8988T (cell line): ENCODE measurements around the gene EIF3B.
"Not testable (repeated sequence)": the region's sequence is repeated elsewhere in the genome, so short reads cannot be mapped to it uniquely, and the experiment has no call there.

ENCODE experiments used
- DNase-seq: peaks from one replicate; pipeline ENCODE4 v3.0.0; 2011

EIF3B gene

GRCh38 chr7:2354186-2354938 lies at the start of gene EIF3B:
Gene EIF3B, plus strand, starts transcription at chr7:2354827. Its CDS starts 95 bp downstream, at chr7:2354922.
- peak; percentile 84 for DNase-seq

- DNase-seq, result not testable (repeated sequence)
These were observed 49.4 kb upstream of the EIF3B start for GRCh38 chr7:2305258-2305657.

- no peak for DNase-seq
These were observed 47.9 kb upstream of the EIF3B start for GRCh38 chr7:2306688-2307087.

- no peak for DNase-seq
These were observed 46.9 kb upstream of the EIF3B start for GRCh38 chr7:2307690-2308107.

- no peak for DNase-seq
These were observed 44.7 kb upstream of the EIF3B start for GRCh38 chr7:2309889-2310331.

- DNase-seq, result no peak
These were observed 42.2 kb upstream of the EIF3B start for GRCh38 chr7:2312267-2312929.

- no peak for DNase-seq
These were observed 41.0 kb upstream of the EIF3B start for GRCh38 chr7:2313450-2314208.

- DNase-seq, result peak; percentile 94
These were observed 40.2 kb upstream of the EIF3B start, which contains the start of gene SNX8 for GRCh38 chr7:2314209-2314955. Gene SNX8, minus strand, starts transcription at chr7:2314441. Its CDS starts 20 bp downstream, at chr7:2314421.

GRCh38 chr7:2314956-2315530 lies 39.6 kb upstream of the EIF3B start:
- DNase-seq, result not testable (repeated sequence)

GRCh38 chr7:2315787-2316186 lies 38.8 kb upstream of the EIF3B start:
- DNase-seq, result no peak

GRCh38 chr7:2316578-2316977 lies 38.0 kb upstream of the EIF3B start:
- no peak for DNase-seq

GRCh38 chr7:2317556-2318293 lies 36.9 kb upstream of the EIF3B start:
- no peak for DNase-seq

- no peak for DNase-seq
These were observed 33.6 kb upstream of the EIF3B start for GRCh38 chr7:2321020-2321419.

GRCh38 chr7:2325162-2325561 lies 29.5 kb upstream of the EIF3B start:
- no peak for DNase-seq

GRCh38 chr7:2326951-2327350 lies 27.7 kb upstream of the EIF3B start:
- DNase-seq, result no peak

GRCh38 chr7:2330493-2330892 lies 24.1 kb upstream of the EIF3B start:
- no peak for DNase-seq

GRCh38 chr7:2331707-2332106 lies 22.9 kb upstream of the EIF3B start:
- no peak for DNase-seq

- not testable (repeated sequence) for DNase-seq
These were observed 21.9 kb upstream of the EIF3B start for GRCh38 chr7:2332606-2333231.

GRCh38 chr7:2336626-2337299 lies 17.9 kb upstream of the EIF3B start:
- no peak for DNase-seq

- not testable (repeated sequence) for DNase-seq
These were observed 7.1 kb upstream of the EIF3B start for GRCh38 chr7:2347351-2348063.
